ENCODE results near the gene PRPF40A. TPM values are rescaled to one million over a fixed set of nuclear protein-coding genes. Genes with fewer than 3 reads are reported as not detected.

PRPF40A gene
- total RNA-seq, 1 donor from 2014 or later: 131 TPM

GRCh38 chr2:152682663-152683062, 34.6 kb downstream of the PRPF40A start:
- no peak overlapping the region for H3K4me2 ChIP-seq (ENCODE audit: low read length)
- H3K4me1 ChIP-seq (ENCODE audit: insufficient read depth, low read length): no peaks in the 10 kb centered on the region
- H3K9me3 ChIP-seq (ENCODE audit: insufficient read depth, low read depth, low read length): no peaks in the 10 kb centered on the region
- peaks cover 34% of the 10 kb centered on the region for H4K20me1 ChIP-seq (ENCODE audit: insufficient read depth, low read length)
- Mint-ChIP-seq H3K9me3 (ENCODE audit: unreplicated experiment) (no peaks in the 10 kb centered on the region), H3K27me3 (ENCODE audit: low read depth, unreplicated experiment) (no peaks in the 10 kb centered on the region), H3K36me3 (ENCODE audit: low read depth, unreplicated experiment) (peaks cover 7% of the 10 kb centered on the region), H3K27ac (ENCODE audit: unreplicated experiment) (no peak overlapping the region), H3K4me1 (ENCODE audit: low read depth, unreplicated experiment) (no peaks in the 10 kb centered on the region), H3K4me3 (ENCODE audit: unreplicated experiment) (no peak overlapping the region)
- H3K27me3 ChIP-seq (ENCODE audit: insufficient read depth, low read length): no peaks in the 10 kb centered on the region
- no peak overlapping the region for H3K27ac ChIP-seq (ENCODE audit: low read depth, low read length)
- no peak overlapping the region for H3K4me3 ChIP-seq (ENCODE audit: insufficient read depth, low read depth, low read length)
- FAIRE-seq (no peak), DNase-seq (ENCODE audit: low read depth) (no peak)
- no peak overlapping the region for H2AFZ ChIP-seq (ENCODE audit: low read depth, low read length)
- peaks cover 51% of the 10 kb centered on the region for H3K79me2 ChIP-seq (ENCODE audit: insufficient read depth, low read length)
- H3K36me3 ChIP-seq (ENCODE audit: insufficient read depth, low read length): peaks cover 13% of the 10 kb centered on the region
- TF ChIP-seq CTCF (IDR thresholded peaks at IDR 0.05; ENCODE audit: insufficient read depth, low read depth, low read length): no peak
- TF ChIP-seq EZH2 (IDR thresholded peaks at IDR 0.05; ENCODE audit: insufficient read depth, low read length): no peak
- no peak overlapping the region for H3K9ac ChIP-seq (ENCODE audit: low read length)

GRCh38 chr2:152678808-152679207, 38.5 kb downstream of the PRPF40A start:
- no peak for DNase-seq (ENCODE audit: low read depth)
- H3K27ac ChIP-seq (ENCODE audit: low read depth, low read length): no peak overlapping the region
- Mint-ChIP-seq H3K27ac (ENCODE audit: unreplicated experiment) (no peak overlapping the region), H3K9me3 (ENCODE audit: unreplicated experiment) (no peaks in the 10 kb centered on the region), H3K36me3 (ENCODE audit: low read depth, unreplicated experiment) (peaks cover 13% of the 10 kb centered on the region), H3K27me3 (ENCODE audit: low read depth, unreplicated experiment) (no peaks in the 10 kb centered on the region), H3K4me1 (ENCODE audit: low read depth, unreplicated experiment) (no peaks in the 10 kb centered on the region), H3K4me3 (ENCODE audit: unreplicated experiment) (no peak overlapping the region)
- H3K4me2 ChIP-seq (ENCODE audit: low read length): no peak overlapping the region
- no peaks in the 10 kb centered on the region for H3K9me3 ChIP-seq (ENCODE audit: insufficient read depth, low read depth, low read length)
- FAIRE-seq: no peak
- no peak for TF ChIP-seq CTCF (IDR thresholded peaks at IDR 0.05; ENCODE audit: insufficient read depth, low read depth, low read length)
- no peak for TF ChIP-seq EZH2 (IDR thresholded peaks at IDR 0.05; ENCODE audit: insufficient read depth, low read length)
- H3K4me3 ChIP-seq (ENCODE audit: insufficient read depth, low read depth, low read length): no peak overlapping the region
- H3K36me3 ChIP-seq (ENCODE audit: insufficient read depth, low read length): peaks cover 29% of the 10 kb centered on the region
- no peaks in the 10 kb centered on the region for H3K27me3 ChIP-seq (ENCODE audit: insufficient read depth, low read length)
- H3K9ac ChIP-seq (ENCODE audit: low read length): no peak overlapping the region
- peaks cover 12% of the 10 kb centered on the region for H3K79me2 ChIP-seq (ENCODE audit: insufficient read depth, low read length)
- H4K20me1 ChIP-seq (ENCODE audit: insufficient read depth, low read length): peaks cover 9% of the 10 kb centered on the region
- no peak overlapping the region for H2AFZ ChIP-seq (ENCODE audit: low read depth, low read length)
- no peaks in the 10 kb centered on the region for H3K4me1 ChIP-seq (ENCODE audit: insufficient read depth, low read length)

- H3K9me3 Mint-ChIP-seq (ENCODE audit: unreplicated experiment): no peaks in the 10 kb centered on the region
- H3K27ac Mint-ChIP-seq (ENCODE audit: unreplicated experiment): no peak overlapping the region
- Histone ChIP-seq H3K4me1 (ENCODE audit: insufficient read depth, low read length) (no peaks in the 10 kb centered on the region), H3K9ac (ENCODE audit: low read length) (no peak overlapping the region), H3K79me2 (ENCODE audit: insufficient read depth, low read length) (no peaks in the 10 kb centered on the region), H3K9me3 (ENCODE audit: insufficient read depth, low read depth, low read length) (no peaks in the 10 kb centered on the region), H3K27me3 (ENCODE audit: insufficient read depth, low read length) (no peaks in the 10 kb centered on the region), H3K4me3 (ENCODE audit: insufficient read depth, low read depth, low read length) (no peak overlapping the region), H2AFZ (ENCODE audit: low read depth, low read length) (no peak overlapping the region), H4K20me1 (ENCODE audit: insufficient read depth, low read length) (peaks cover under 1% of the 10 kb centered on the region), H3K36me3 (ENCODE audit: insufficient read depth, low read length) (peaks cover 48% of the 10 kb centered on the region), H3K4me2 (ENCODE audit: low read length) (no peak overlapping the region), H3K27ac (ENCODE audit: low read depth, low read length) (no peak overlapping the region)
- H3K4me3 Mint-ChIP-seq (ENCODE audit: unreplicated experiment): no peak overlapping the region
- H3K36me3 Mint-ChIP-seq (ENCODE audit: low read depth, unreplicated experiment): peaks cover 11% of the 10 kb centered on the region
- TF ChIP-seq CTCF (IDR thresholded peaks at IDR 0.05; ENCODE audit: insufficient read depth, low read depth, low read length): no peak
- no peak for TF ChIP-seq EZH2 (IDR thresholded peaks at IDR 0.05; ENCODE audit: insufficient read depth, low read length)
- DNase-seq (ENCODE audit: low read depth) (no peak), FAIRE-seq (no peak)
- no peaks in the 10 kb centered on the region for H3K4me1 Mint-ChIP-seq (ENCODE audit: low read depth, unreplicated experiment)
- no peaks in the 10 kb centered on the region for H3K27me3 Mint-ChIP-seq (ENCODE audit: low read depth, unreplicated experiment)
These were observed 40.8 kb downstream of the PRPF40A start for GRCh38 chr2:152676461-152676860.

All from astrocyte (in vitro differentiated cells and primary cell).